ENCODE data around the gene PMPCA. TPM values are rescaled to one million over a fixed set of nuclear protein-coding genes. Genes with fewer than 3 reads are reported as not detected.

PMPCA gene
- total and polyA plus RNA-seq, 2 of the 8 experiments (the other 6 are each of a cell fraction or from before 2014, with no cell fraction given), result 60.0 to 88.2 TPM

- Histone ChIP-seq H4K20me1 (replicated peaks in 1 of 2; ENCODE audit: control insufficient read depth in 1 of 2, insufficient read depth in 2 of 2, low read length in 2 of 2) (peaks cover 18 to 29% of the 10 kb centered on the region in 2 experiments), H4K8ac (ENCODE audit: extremely low read depth, insufficient read depth, low read length) (0 out of 2 replicates have a peak overlapping the region, but pooled peaks have one; percentile 91), H2BK120ac (replicated peaks; ENCODE audit: low read depth, low read length) (no peak overlapping the region), H2AK5ac (ENCODE audit: low read depth, low read length) (no peak overlapping the region), H3K36me3 (ENCODE audit: control insufficient read depth in 2 of 4, insufficient read depth in 4 of 4, low read length in 3 of 4) (peaks cover 0 to 9% (median 5%) of the 10 kb centered on the region in 4 experiments; a peak in 5 of 8 replicates), H2AFZ (ENCODE audit: low read length) (no peak overlapping the region), H3K4ac (replicated peaks; ENCODE audit: insufficient read length, low read depth, low read length) (no peak overlapping the region), H3K4me2 (ENCODE audit: insufficient read depth in 1 of 2, low read depth in 2 of 2, low read length in 2 of 2) (peak overlapping the region; percentile 93 to 96), H2BK5ac (ENCODE audit: low read depth, low read length) (no peak overlapping the region), H3K23ac (ENCODE audit: insufficient read length) (no peak overlapping the region), H3K4me1 (replicated peaks in 1 of 4; ENCODE audit: control insufficient read depth in 3 of 4, insufficient read depth in 4 of 4, low read length in 3 of 4) (peaks cover 0 to 7% (median 3%) of the 10 kb centered on the region in 4 experiments; a peak in 1 of 7 replicates), H3K9me3 (ENCODE audit: insufficient read depth in 2 of 2, low read depth in 1 of 2, low read length in 1 of 2) (no peaks in the 10 kb centered on the region), H4K91ac (replicated peaks; ENCODE audit: insufficient read length, low read length) (no peak overlapping the region), H3K23me2 (ENCODE audit: low read depth, low read length) (peaks cover 9% of the 10 kb centered on the region; the same call in 1 of the 2 replicates), H2BK12ac (ENCODE audit: low read depth, low read length) (no peak overlapping the region), H4K5ac (ENCODE audit: insufficient read length, low read depth, low read length) (no peak overlapping the region), H3K27me3 (replicated peaks in 1 of 4; ENCODE audit: control insufficient read depth in 3 of 4, extremely low read depth in 1 of 4, insufficient read depth in 3 of 4, low read length in 3 of 4) (peaks cover 0 to 2% (median 0%) of the 10 kb centered on the region in 4 experiments; a peak in 2 of 7 replicates), H3K79me2 (ENCODE audit: control insufficient read depth in 1 of 2, insufficient read depth in 2 of 2, low read length in 2 of 2) (peaks cover 0 to 24% of the 10 kb centered on the region in 2 experiments; a peak in 1 of 4 replicates), H2BK20ac (ENCODE audit: low read length) (no peak overlapping the region), H3K9ac (replicated peaks in 1 of 4; ENCODE audit: extremely low read depth in 1 of 4, low read depth in 3 of 4, low read length in 3 of 4) (peak overlapping the region; percentile 51 to 74 (median 61)), H3K27ac (ENCODE audit: low read depth, low read length) (no peak overlapping the region; the same call in 1 of the 2 replicates), H3K79me1 (ENCODE audit: low read depth, low read length) (peaks cover 13% of the 10 kb centered on the region), H2BK15ac (ENCODE audit: low read length) (no peak overlapping the region), H3K14ac (ENCODE audit: insufficient read length) (no peak overlapping the region), H3K18ac (ENCODE audit: extremely low read depth, low read length) (no peak overlapping the region; the same call in 1 of the 2 replicates), H3K4me3 (ENCODE audit: extremely low read depth in 1 of 4, insufficient read depth in 2 of 4, low read depth in 3 of 4, low read length in 4 of 4) (peak overlapping the region; percentile 74 to 89 (median 76)), H3K56ac (replicated peaks; ENCODE audit: insufficient read length, low read depth, low read length) (no peak overlapping the region)
- 0 out of 3 replicates have a peak, but pooled peaks of 1 of the 2 experiments have one; percentile 2 for TF ChIP-seq POLR2A (IDR thresholded peaks at IDR 0.05; ENCODE audit: control extremely low read depth in 1 of 2, low read depth in 2 of 2, low read length in 2 of 2)
- 0 out of 2 replicates have a peak, but pooled peaks have one; percentile 29 for TF ChIP-seq RBBP5 (IDR thresholded peaks at IDR 0.05; ENCODE audit: borderline replicate concordance, low read depth, low read length)
- TF ChIP-seq CHD2 (IDR thresholded peaks at IDR 0.05; ENCODE audit: low read length), result no peak
- FAIRE-seq (no peak), DNase-seq (ENCODE audit: low read depth in 1 of 2, low spot score in 2 of 2) (peak in 1 of 2 experiments; percentile 74)
- POLR2A ChIA-PET (ENCODE audit: partially characterized antibody), result interaction anchor here (0.8 to 2.4 kb wide), 16 partner anchors 9 to 207 kb away, joined by 3 to 15 read pairs (median 3); partner anchors contain the start of genes CARD9, ENTR1, PMPCA and SNAPC4
- WGBS, 2 experiments (ENCODE audit: extremely low coverage in 1 of 2, insufficient coverage in 1 of 2, insufficient read length in 1 of 2, insufficient replicate concordance in 2 of 2, low coverage in 1 of 2, low lambda C conversion rate in 2 of 2, missing lambda C conversion rate in 1 of 2), result 3% methylated on average over 64 of the region's 91 CpGs; no CpG with 5 or more reads in 1 of the 2 experiments
- CTCF ChIA-PET (ENCODE audit: partially characterized antibody), result interaction anchor here (0.7 to 2.4 kb wide), 4 partner anchors 14 to 205 kb away, joined by 3 to 12 read pairs (median 5); no protein-coding TSS in a partner anchor
These were observed 28.4 kb downstream of the PMPCA start for GRCh38 chr9:136438548-136439480.

All from H1 (cell line).